ENCODE data around the gene ISOC1.

- no peak for TF ChIP-seq CTCF (IDR thresholded peaks at IDR 0.05; ENCODE audit: borderline replicate concordance, extremely low read depth, low read length, poor library complexity, severe bottlenecking)
- no peak for TF ChIP-seq EZH2 (IDR thresholded peaks at IDR 0.05; ENCODE audit: borderline replicate concordance, low read depth, low read length, severe bottlenecking)
Observed at GRCh38 chr5:129103397-129103796, 8.8 kb downstream of the ISOC1 start.

Measured in DND-41 (cell line).